ENCODE data around the gene ANTXRL.
"Not testable (repeated sequence)": the region's sequence is repeated elsewhere in the genome, so short reads cannot be mapped to it uniquely, and the experiment has no call there.

The ANTXRL gene

GRCh38 chr10:46286991-46287693 lies at the start of gene ANTXRL:
Gene ANTXRL, plus strand, starts transcription at chr10:46286997. Its CDS starts 266 bp downstream, at chr10:46287263.
- no peak for DNase-seq (ENCODE audit: low read depth)

- DNase-seq (ENCODE audit: low read depth), result no peak
Measured at GRCh38 chr10:46237815-46238510, 48.8 kb upstream of the ANTXRL start.

- no peak for DNase-seq (ENCODE audit: low read depth)
Measured at GRCh38 chr10:46239247-46239646, 47.5 kb upstream of the ANTXRL start.

- DNase-seq (ENCODE audit: low read depth), result no peak
Measured at GRCh38 chr10:46239993-46240683, 46.7 kb upstream of the ANTXRL start.

GRCh38 chr10:46240684-46241565 lies 45.9 kb upstream of the ANTXRL start:
- no peak for DNase-seq (ENCODE audit: low read depth)

- DNase-seq (ENCODE audit: low read depth), result no peak
Measured at GRCh38 chr10:46245381-46245900, 41.4 kb upstream of the ANTXRL start.

GRCh38 chr10:46246400-46247180 lies 40.2 kb upstream of the ANTXRL start:
- not testable (repeated sequence) for DNase-seq (ENCODE audit: low read depth)

- DNase-seq (ENCODE audit: low read depth), result no peak
Measured at GRCh38 chr10:46247181-46247475, 39.7 kb upstream of the ANTXRL start.

GRCh38 chr10:46247808-46248569 lies 38.8 kb upstream of the ANTXRL start:
- DNase-seq (ENCODE audit: low read depth), result no peak

GRCh38 chr10:46248651-46249146 lies 38.1 kb upstream of the ANTXRL start:
- DNase-seq (ENCODE audit: low read depth), result no peak

- not testable (repeated sequence) for DNase-seq (ENCODE audit: low read depth)
Measured at GRCh38 chr10:46249617-46250344, 37.0 kb upstream of the ANTXRL start.

- DNase-seq (ENCODE audit: low read depth), result no peak
Measured at GRCh38 chr10:46250481-46250880, 36.3 kb upstream of the ANTXRL start.

GRCh38 chr10:46250898-46251856 lies 35.6 kb upstream of the ANTXRL start:
- no peak for DNase-seq (ENCODE audit: low read depth)

- DNase-seq (ENCODE audit: low read depth), result no peak
Measured at GRCh38 chr10:46251857-46252847, 34.6 kb upstream of the ANTXRL start.

- DNase-seq (ENCODE audit: low read depth), result no peak
Measured at GRCh38 chr10:46253076-46254006, 33.5 kb upstream of the ANTXRL start.

GRCh38 chr10:46254007-46254383 lies 32.8 kb upstream of the ANTXRL start:
- DNase-seq (ENCODE audit: low read depth), result no peak

Data from activated T-cell treated with anti-CD3 and anti-CD28 coated beads for 48 hours (primary cell).